DOHH2 (cell line): Measurements from ENCODE around the gene TMEM273.
A peak's percentile ranks its signal among the peaks of the same experiment; 100 is the strongest.

Source experiments
- H3F3A ChIP-seq: fragments of 200-600 bp; sonication (generic), shearing (Covaris generic); 2 replicates; pipeline ENCODE4 v1.6.0; 2016; ENCODE audit warnings: antibody characterized with exemption, mild to moderate bottlenecking; ENCODE audit not compliant: control insufficient read depth, insufficient read depth
- H3K27ac ChIP-seq: fragments of 200-600 bp; sonication (generic); 2 replicates; pipeline ENCODE4 v1.5.1; 2014; ENCODE audit warnings: low read depth, mild to moderate bottlenecking, low read length, moderate library complexity
- H3K27me3 ChIP-seq: fragments of 200-600 bp; sonication (generic); 2 replicates; pipeline ENCODE4 v1.6.1; 2014; ENCODE audit warnings: mild to moderate bottlenecking, low read length, mixed read lengths; ENCODE audit not compliant: control insufficient read depth
- H3K36me3 ChIP-seq: fragments of 200-600 bp; sonication (generic); 2 replicates; pipeline ENCODE4 v1.6.1; 2014; ENCODE audit warnings: mild to moderate bottlenecking, low read length, moderate library complexity, mixed read lengths; ENCODE audit not compliant: control insufficient read depth
- H3K4me1 ChIP-seq: fragments of 200-600 bp; sonication (generic); 2 replicates; pipeline ENCODE4 v1.6.1; 2014; ENCODE audit warnings: mild to moderate bottlenecking, low read length, mixed read lengths; ENCODE audit not compliant: control insufficient read depth
- H3K4me2 ChIP-seq: fragments of 200-600 bp; sonication (generic); 2 replicates; pipeline ENCODE4 v1.6.0; 2014; ENCODE audit warnings: mild to moderate bottlenecking, low read length, moderate library complexity
- H3K4me3 ChIP-seq: fragments of 200-600 bp; sonication (generic); 2 replicates; pipeline ENCODE4 v1.5.1; 2014; ENCODE audit warnings: mild to moderate bottlenecking, low read length, mixed read lengths
- H3K79me2 ChIP-seq: fragments of 200-600 bp; sonication (generic); 2 replicates; pipeline ENCODE4 v1.6.1; 2014; ENCODE audit warnings: mild to moderate bottlenecking, low read length, mixed read lengths; ENCODE audit not compliant: control insufficient read depth
- H3K9me2 ChIP-seq: fragments of 200-600 bp; sonication (generic); replicated peaks from 2 replicates; pipeline ENCODE4 v1.6.1; 2014; ENCODE audit warnings: mild to moderate bottlenecking, low read length, mixed read lengths; ENCODE audit not compliant: control insufficient read depth
- H3K9me3 ChIP-seq: fragments of 200-600 bp; sonication (generic); 2 replicates; pipeline ENCODE4 v1.6.1; 2014; ENCODE audit warnings: antibody characterized with exemption, low read length, mixed read lengths; ENCODE audit not compliant: control insufficient read depth, insufficient read depth
- H4K20me1 ChIP-seq: fragments of 200-600 bp; sonication (generic); 2 replicates; pipeline ENCODE4 v1.6.0; 2014; ENCODE audit warnings: low read depth, mild to moderate bottlenecking, antibody characterized with exemption, low read length, moderate library complexity; ENCODE audit not compliant: control insufficient read depth, insufficient read depth
- EZH2phosphoT487 ChIP-seq: fragments of 200-600 bp; sonication (generic); IDR thresholded peaks from 2 replicates; pipeline ENCODE4 v1.6.1; 2017; ENCODE audit warnings: borderline replicate concordance, mild to moderate bottlenecking, antibody characterized with exemption, low read length, moderate library complexity, mixed read lengths
- TF ChIP-seq, protein P1 (sequence below): fragments of 200-600 bp; sonication (generic); IDR thresholded peaks from one replicate; pipeline ENCODE4 v1.5.1; 2014; ENCODE audit warnings: antibody characterized with exemption, mild to moderate bottlenecking, low read depth, low read length; ENCODE audit not compliant: poor library complexity, severe bottlenecking

Gene TMEM273

DNA sequence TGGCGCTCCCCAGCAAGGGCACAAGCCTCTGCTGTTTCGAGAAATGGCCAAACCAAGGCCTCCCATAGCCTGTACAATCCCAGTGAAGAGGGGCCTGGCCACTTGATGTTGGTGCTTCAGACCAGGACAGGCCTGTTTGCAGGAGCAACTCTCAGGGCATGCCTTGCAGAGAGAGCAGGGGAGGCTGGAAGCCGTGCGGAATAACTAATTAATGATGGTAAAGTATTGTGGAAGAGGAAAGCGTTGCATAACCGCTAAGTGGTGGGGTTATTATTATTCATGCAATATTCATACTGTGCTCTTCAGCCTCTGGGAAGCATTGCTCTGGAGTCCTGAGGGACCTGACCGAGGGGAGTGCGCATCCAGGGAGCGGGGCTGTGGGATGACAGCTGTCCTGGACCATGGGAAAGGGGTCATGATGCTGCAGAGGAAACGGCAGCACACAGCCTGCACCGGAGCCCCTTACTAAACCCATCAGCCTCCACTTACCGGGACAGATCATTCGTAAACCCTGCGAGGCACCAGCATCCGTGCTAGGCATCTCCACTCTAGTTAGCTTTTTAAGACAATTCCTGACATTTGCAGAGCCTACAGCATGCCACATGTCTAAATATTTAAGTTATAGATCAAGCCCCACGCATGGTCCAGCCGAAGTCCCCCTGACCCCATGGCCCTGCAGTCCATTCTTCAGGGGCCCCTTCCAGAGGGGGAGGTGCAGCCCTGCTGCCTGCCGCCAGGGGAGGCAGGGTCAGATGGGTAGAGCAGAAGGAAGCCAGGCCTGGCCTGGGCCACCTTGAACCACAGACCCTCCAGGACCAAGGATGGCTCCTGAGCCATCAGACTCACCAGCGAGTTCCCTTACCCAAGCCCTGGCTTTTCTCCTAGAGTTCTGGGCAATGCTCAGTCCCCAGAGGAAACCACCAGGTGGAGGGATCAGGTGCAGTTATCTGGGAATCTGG, 11.6 kb downstream of the TMEM273 start:
- Histone ChIP-seq H3K27me3 (0 out of 2 replicates have a peak, but pooled peaks cover 6% of the 10 kb centered on the region), H3K79me2 (no peaks in the 10 kb centered on the region), H3K27ac (no peak overlapping the region), H3K36me3 (no peaks in the 10 kb centered on the region), H3K9me2 (no peaks in the 10 kb centered on the region), H3K4me2 (no peak overlapping the region), H3K4me3 (no peak overlapping the region), H3F3A (no peaks in the 10 kb centered on the region), H4K20me1 (no peaks in the 10 kb centered on the region), H3K9me3 (no peaks in the 10 kb centered on the region), H3K4me1 (peaks cover 30% of the 10 kb centered on the region)
- TF ChIP-seq, protein P1, sequence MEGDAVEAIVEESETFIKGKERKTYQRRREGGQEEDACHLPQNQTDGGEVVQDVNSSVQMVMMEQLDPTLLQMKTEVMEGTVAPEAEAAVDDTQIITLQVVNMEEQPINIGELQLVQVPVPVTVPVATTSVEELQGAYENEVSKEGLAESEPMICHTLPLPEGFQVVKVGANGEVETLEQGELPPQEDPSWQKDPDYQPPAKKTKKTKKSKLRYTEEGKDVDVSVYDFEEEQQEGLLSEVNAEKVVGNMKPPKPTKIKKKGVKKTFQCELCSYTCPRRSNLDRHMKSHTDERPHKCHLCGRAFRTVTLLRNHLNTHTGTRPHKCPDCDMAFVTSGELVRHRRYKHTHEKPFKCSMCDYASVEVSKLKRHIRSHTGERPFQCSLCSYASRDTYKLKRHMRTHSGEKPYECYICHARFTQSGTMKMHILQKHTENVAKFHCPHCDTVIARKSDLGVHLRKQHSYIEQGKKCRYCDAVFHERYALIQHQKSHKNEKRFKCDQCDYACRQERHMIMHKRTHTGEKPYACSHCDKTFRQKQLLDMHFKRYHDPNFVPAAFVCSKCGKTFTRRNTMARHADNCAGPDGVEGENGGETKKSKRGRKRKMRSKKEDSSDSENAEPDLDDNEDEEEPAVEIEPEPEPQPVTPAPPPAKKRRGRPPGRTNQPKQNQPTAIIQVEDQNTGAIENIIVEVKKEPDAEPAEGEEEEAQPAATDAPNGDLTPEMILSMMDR = peak; percentile 11
- TF ChIP-seq EZH2phosphoT487 = no peak

DNA sequence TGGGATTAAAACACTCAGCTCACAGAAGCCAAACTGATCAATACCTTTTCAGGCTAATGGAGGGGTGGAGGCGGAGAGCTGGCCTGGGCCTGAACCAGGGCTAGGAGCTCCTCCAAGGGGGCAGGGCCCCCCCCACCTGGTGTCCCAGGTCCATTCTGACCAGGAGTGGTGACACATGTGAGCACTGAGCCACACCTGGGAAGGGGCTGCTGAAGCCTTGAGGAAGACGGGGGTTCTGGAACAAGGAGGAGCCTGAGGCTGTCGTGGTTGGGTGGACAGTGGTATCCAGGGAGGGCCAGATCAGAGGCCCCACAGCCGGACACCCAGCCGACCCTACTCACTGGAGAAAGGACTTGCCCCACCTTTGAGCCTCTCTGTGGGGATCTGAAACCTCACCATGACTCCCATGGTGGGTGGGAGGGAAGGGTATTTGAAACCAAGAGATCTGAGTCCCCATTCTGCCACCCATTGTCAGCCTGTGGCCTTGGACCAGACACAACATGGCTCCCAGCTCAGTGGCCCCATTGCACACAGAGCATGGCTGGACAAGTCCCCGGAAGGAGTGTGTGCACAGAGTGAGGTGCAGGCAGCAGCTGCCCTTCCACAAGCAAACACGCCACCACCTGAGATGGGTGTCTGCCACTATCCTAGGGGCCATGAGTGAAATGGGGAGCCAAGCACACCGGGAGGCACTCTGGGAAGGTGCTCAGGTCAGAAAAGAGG, 12.4 kb downstream of the TMEM273 start:
- Histone ChIP-seq H3K4me3 (no peak overlapping the region), H3F3A (no peaks in the 10 kb centered on the region), H3K4me2 (no peak overlapping the region), H3K27ac (no peak overlapping the region), H4K20me1 (no peaks in the 10 kb centered on the region), H3K27me3 (0 out of 2 replicates have a peak, but pooled peaks cover 4% of the 10 kb centered on the region), H3K9me3 (no peaks in the 10 kb centered on the region), H3K36me3 (no peaks in the 10 kb centered on the region), H3K9me2 (no peaks in the 10 kb centered on the region), H3K79me2 (no peaks in the 10 kb centered on the region), H3K4me1 (peaks cover 30% of the 10 kb centered on the region)
- TF ChIP-seq, protein P1 = no peak
- TF ChIP-seq EZH2phosphoT487 = no peak

DNA sequence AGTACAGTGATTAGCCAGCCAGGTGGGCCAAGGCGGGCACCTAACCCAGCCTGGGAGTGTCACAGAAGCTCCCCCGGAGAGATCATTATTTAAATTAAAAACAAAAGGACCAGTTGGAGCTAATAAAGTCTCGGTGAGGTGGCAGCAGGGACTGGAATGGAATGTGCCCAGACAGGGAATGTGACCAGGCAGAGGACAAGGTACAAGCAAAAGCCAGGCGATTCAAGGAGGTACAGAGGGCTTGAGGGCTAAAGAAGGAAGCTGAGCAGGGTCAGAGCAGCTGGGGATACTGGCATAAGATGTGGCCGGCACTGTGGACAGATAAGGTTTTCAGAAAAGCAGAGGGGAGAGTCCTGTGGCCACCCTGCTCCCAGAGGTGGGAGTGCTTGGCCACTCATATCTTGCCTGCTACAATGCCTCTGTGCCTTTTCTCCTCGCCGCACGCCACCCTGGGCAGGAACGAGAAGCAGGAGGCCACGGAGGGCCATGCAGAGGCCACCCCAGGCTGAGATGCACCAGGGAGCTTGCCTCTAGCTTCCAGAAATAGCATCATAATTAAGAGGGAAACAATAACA, 13.2 kb downstream of the TMEM273 start:
- Histone ChIP-seq H3F3A (no peaks in the 10 kb centered on the region), H3K36me3 (no peaks in the 10 kb centered on the region), H3K79me2 (no peaks in the 10 kb centered on the region), H3K9me3 (no peaks in the 10 kb centered on the region), H3K4me3 (no peak overlapping the region), H3K27ac (no peak overlapping the region), H3K9me2 (no peaks in the 10 kb centered on the region), H3K4me2 (no peak overlapping the region), H3K4me1 (peaks cover 25% of the 10 kb centered on the region), H4K20me1 (no peaks in the 10 kb centered on the region), H3K27me3 (0 out of 2 replicates have a peak, but pooled peaks cover 2% of the 10 kb centered on the region)
- TF ChIP-seq, protein P1 = no peak
- no peak for TF ChIP-seq EZH2phosphoT487
